Activated CD4-positive, alpha-beta T cell treated with anti-CD3 and anti-CD28 coated beads, Interleukin-2, amount 50 U/mL, for 16 hours (primary cell): ENCODE data around the gene FBXL5.
"Not testable (repeated sequence)": the region's sequence is repeated elsewhere in the genome, so short reads cannot be mapped to it uniquely, and the experiment has no call there.

Experiments
- DNase-seq: peaks from one replicate; pipeline ENCODE4 v3.0.0-alpha.2; 2020

Gene FBXL5

GRCh38 chr4:15638418-15638817 is 16.7 kb downstream of the FBXL5 start:
- no peak for DNase-seq

GRCh38 chr4:15636818-15637217 is 18.3 kb downstream of the FBXL5 start:
- no peak for DNase-seq

- not testable (repeated sequence) for DNase-seq
These were observed 37.8 kb downstream of the FBXL5 start for GRCh38 chr4:15617407-15617806.

GRCh38 chr4:15614891-15615290 is 40.3 kb downstream of the FBXL5 start:
- not testable (repeated sequence) for DNase-seq

GRCh38 chr4:15612136-15612535 is 43.0 kb downstream of the FBXL5 start:
- no peak for DNase-seq

GRCh38 chr4:15610855-15611254 is 44.3 kb downstream of the FBXL5 start:
- DNase-seq: no peak

- DNase-seq: no peak
These were observed 49.6 kb downstream of the FBXL5 start for GRCh38 chr4:15605537-15605936.

- DNase-seq: no peak
These were observed 53.3 kb downstream of the FBXL5 start for GRCh38 chr4:15601862-15602261.

- DNase-seq: no peak
These were observed 55.0 kb downstream of the FBXL5 start for GRCh38 chr4:15600176-15600575.

GRCh38 chr4:15598644-15599043 is 56.5 kb downstream of the FBXL5 start:
- DNase-seq: no peak

GRCh38 chr4:15592799-15593198 is 62.4 kb downstream of the FBXL5 start:
- DNase-seq: no peak

GRCh38 chr4:15587649-15588048 is 67.5 kb downstream of the FBXL5 start:
- DNase-seq: no peak

GRCh38 chr4:15586066-15586465 is 69.1 kb downstream of the FBXL5 start:
- DNase-seq: no peak

- no peak for DNase-seq
These were observed 69.8 kb downstream of the FBXL5 start for GRCh38 chr4:15585331-15585730.

GRCh38 chr4:15584785-15585184 is 70.4 kb downstream of the FBXL5 start:
- no peak for DNase-seq

- no peak for DNase-seq
These were observed 77.6 kb downstream of the FBXL5 start for GRCh38 chr4:15577508-15577907.

- DNase-seq: no peak
These were observed 79.2 kb downstream of the FBXL5 start for GRCh38 chr4:15575966-15576365.

- DNase-seq: no peak
These were observed 85.4 kb downstream of the FBXL5 start for GRCh38 chr4:15569746-15570145.

GRCh38 chr4:15568821-15569220 is 86.3 kb downstream of the FBXL5 start:
- DNase-seq: no peak

- no peak for DNase-seq
These were observed 91.3 kb downstream of the FBXL5 start for GRCh38 chr4:15563871-15564270.

- no peak for DNase-seq
These were observed 92.5 kb downstream of the FBXL5 start for GRCh38 chr4:15562623-15563022.

- DNase-seq: no peak
These were observed 93.0 kb downstream of the FBXL5 start for GRCh38 chr4:15562114-15562513.

- DNase-seq: no peak
These were observed 96.6 kb downstream of the FBXL5 start for GRCh38 chr4:15558561-15558960.

- DNase-seq: no peak
These were observed 97.2 kb downstream of the FBXL5 start for GRCh38 chr4:15557786-15558550.

- DNase-seq: no peak
These were observed 98.6 kb downstream of the FBXL5 start for GRCh38 chr4:15556511-15557092.
